ENCODE results near the gene PCDHGA1. TPM values are rescaled to one million over a fixed set of nuclear protein-coding genes. Genes with fewer than 3 reads are reported as not detected.
"Not testable (repeated sequence)": the region's sequence is repeated elsewhere in the genome, so short reads cannot be mapped to it uniquely, and the experiment has no call there.

PCDHGA1 gene
- total RNA-seq, 2 experiments from 2014 or later, result 0.07 TPM; not detected in 1

DNA sequence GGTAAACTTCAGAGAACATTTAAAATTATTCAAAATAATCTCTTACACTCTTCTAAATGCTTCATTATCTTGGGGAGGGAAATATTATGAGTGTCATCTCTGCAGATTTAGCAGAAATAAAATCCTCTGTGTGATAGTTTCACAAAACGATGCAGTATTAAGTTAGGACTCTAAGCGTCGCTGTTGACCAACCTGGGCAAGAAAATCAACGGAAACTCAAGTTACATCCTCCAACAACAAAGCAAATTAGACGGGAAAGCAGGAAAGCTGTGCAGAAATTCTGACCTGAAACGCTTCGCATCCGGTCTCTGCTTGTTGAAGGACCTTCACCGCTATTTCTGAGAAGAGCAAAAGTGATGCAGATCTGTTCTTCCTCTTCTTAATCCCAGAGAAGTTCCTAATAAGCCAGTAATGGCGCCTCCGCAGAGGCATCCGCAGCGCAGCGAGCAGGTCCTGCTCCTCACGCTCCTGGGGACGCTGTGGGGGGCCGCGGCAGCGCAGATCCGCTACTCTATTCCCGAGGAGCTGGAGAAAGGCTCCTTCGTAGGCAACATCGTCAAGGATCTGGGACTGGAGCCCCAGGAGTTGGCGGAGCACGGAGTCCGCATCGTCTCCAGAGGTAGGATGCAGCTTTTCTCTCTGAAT, 43.5 kb downstream of the PCDHGA1 start, which contains the start of gene PCDHGA6:
Gene PCDHGA6, plus strand, starts transcription at position 219 of the 645 bp plus-strand sequence. Its CDS starts 193 bp downstream, at position 412.
- POLR2A ChIA-PET, result no interaction called here
- Mint-ChIP-seq H3K27ac (no peak within 1 kb of the TSS), H3K27me3 (peaks cover 58% of the 10 kb centered on the region), H3K36me3 (ENCODE audit: low read depth) (peaks cover 24% of the 10 kb centered on the region), H3K4me3 (peak within 1 kb of the TSS; percentile 39), H3K9me3 (peaks cover 30% of the 10 kb centered on the region), H3K4me1 (ENCODE audit: low read depth) (peaks cover 2% of the 10 kb centered on the region)
- CTCF ChIA-PET, result interaction anchor here (0.6 to 1.5 kb wide), 14 partner anchors 15 to 190 kb away, joined by 3 to 7 read pairs (median 3); partner anchors contain the start of genes PCDHGA10, PCDHGA11, PCDHGA12 and TAF7
- no peak for DNase-seq
- no peak for ATAC-seq
- TF ChIP-seq CTCF (IDR thresholded peaks at IDR 0.05), result peak; percentile 25
- intact Hi-C loops (cut with micrococcal nuclease), result no loop called here

DNA sequence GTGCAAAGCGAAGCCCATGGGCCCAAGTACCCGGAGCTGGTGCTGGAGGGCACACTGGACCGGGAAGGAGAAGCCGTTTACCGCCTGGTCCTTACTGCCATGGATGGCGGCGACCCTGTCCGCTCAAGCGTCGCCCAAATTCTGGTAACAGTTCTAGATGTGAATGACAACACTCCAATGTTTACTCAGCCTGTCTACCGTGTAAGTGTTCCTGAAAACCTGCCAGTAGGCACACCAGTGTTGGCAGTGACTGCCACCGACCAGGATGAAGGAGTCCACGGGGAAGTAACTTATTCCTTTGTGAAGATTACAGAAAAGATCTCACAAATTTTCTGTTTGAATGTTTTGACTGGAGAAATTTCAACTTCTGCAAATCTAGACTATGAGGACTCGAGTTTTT, 44.3 kb downstream of the PCDHGA1 start:
- Mint-ChIP-seq H3K4me3 (no peak overlapping the region), H3K4me1 (ENCODE audit: low read depth) (peaks cover 2% of the 10 kb centered on the region), H3K36me3 (ENCODE audit: low read depth) (peaks cover 24% of the 10 kb centered on the region), H3K9me3 (peaks cover 30% of the 10 kb centered on the region), H3K27me3 (peaks cover 60% of the 10 kb centered on the region), H3K27ac (no peak overlapping the region)
- intact Hi-C loops (cut with micrococcal nuclease), result no loop called here
- CTCF ChIA-PET, result interaction anchor here (0.9 to 1.5 kb wide), 12 partner anchors 15 to 189 kb away, joined by 3 to 7 read pairs (median 3); partner anchors contain the start of genes PCDHGA10, PCDHGA11, PCDHGA12 and TAF7
- no peak for TF ChIP-seq CTCF (IDR thresholded peaks at IDR 0.05)
- no peak for DNase-seq
- POLR2A ChIA-PET, result no interaction called here
- no peak for ATAC-seq

- H3K27ac Mint-ChIP-seq; H3K4me3 Mint-ChIP-seq; intact Hi-C loops (cut with micrococcal nuclease); H3K4me1 Mint-ChIP-seq (ENCODE audit: low read depth); DNase-seq; ATAC-seq; POLR2A ChIA-PET: not testable (repeated sequence)
- Mint-ChIP-seq H3K27me3 (peaks cover 55% of the 10 kb centered on the region), H3K36me3 (ENCODE audit: low read depth) (peaks cover 24% of the 10 kb centered on the region), H3K9me3 (peaks cover 30% of the 10 kb centered on the region)
- CTCF ChIA-PET, result interaction anchor here (1.4 to 1.5 kb wide), 2 partner anchors 139 to 188 kb away, joined by 3 to 5 read pairs; no protein-coding TSS in a partner anchor
Measured at GRCh38 chr5:141375444-141376155, 45.3 kb downstream of the PCDHGA1 start.

DNA sequence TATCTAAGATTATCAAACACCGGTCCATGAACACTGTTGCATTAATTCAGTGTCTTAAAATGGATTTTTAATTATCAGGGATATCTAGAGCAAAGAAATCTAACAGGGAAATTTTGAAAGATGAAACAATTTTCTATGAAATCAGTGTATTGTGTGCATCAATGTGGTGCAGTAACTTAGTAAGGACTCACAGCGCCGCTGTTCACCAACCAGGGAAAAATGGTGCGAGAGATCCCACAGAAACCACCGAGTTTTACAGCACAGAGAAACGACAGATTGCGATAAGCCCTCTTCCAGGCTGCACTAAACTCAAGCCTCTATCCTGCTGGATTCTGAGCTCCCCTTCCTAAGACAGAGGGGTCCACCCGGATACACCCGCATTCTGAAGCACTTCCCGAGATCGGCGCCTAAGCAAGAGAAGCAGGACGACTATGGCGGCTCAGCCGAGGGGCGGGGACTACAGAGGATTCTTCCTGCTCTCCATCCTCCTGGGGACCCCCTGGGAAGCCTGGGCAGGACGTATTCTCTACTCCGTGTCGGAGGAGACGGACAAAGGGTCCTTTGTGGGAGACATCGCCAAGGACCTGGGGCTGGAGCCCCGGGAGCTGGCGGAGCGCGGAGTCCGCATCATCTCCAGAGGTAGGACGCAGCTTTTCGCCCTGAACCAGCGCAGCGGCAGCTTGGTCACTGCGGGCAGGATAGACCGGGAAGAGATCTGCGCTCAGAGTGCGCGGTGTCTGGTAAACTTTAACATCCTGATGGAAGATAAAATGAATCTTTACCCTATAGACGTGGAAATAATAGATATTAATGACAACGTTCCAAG, 52.4 kb downstream of the PCDHGA1 start, which contains the start of gene PCDHGA7:
Gene PCDHGA7, plus strand, starts transcription at position 274 of the 826 bp plus-strand sequence. Its CDS starts 158 bp downstream, at position 432.
- ATAC-seq, result no peak
- Mint-ChIP-seq H3K27ac (no peak within 1 kb of the TSS), H3K4me1 (ENCODE audit: low read depth) (no peaks in the 10 kb centered on the region), H3K4me3 (no peak within 1 kb of the TSS), H3K9me3 (peaks cover 20% of the 10 kb centered on the region), H3K36me3 (ENCODE audit: low read depth) (peaks cover 7% of the 10 kb centered on the region), H3K27me3 (peaks cover 60% of the 10 kb centered on the region)
- ChIA-PET POLR2A (no interaction called here), CTCF (interaction anchor here (0.8 kb wide), 1 partner anchor 14 kb away, joined by 3 read pairs; no protein-coding TSS in a partner anchor)
- no peak for TF ChIP-seq CTCF (IDR thresholded peaks at IDR 0.05)
- no peak for DNase-seq
- intact Hi-C loops (cut with micrococcal nuclease), result no loop called here

DNA sequence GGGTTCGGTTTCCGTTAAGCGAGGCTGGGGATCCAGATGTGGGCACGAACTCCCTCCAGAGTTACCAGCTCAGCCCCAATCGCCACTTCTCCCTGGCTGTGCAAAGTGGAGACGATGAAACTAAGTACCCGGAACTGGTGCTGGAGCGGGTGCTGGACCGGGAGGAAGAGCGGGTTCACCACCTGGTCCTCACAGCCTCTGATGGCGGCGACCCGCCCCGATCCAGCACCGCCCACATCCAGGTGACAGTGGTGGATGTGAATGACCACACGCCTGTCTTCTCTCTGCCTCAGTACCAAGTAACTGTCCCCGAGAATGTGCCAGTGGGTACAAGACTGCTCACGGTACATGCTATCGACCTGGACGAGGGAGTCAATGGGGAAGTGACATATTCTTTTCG, 53.0 kb downstream of the PCDHGA1 start:
- no peak overlapping the region for H3K4me3 Mint-ChIP-seq
- peaks cover 22% of the 10 kb centered on the region for H3K9me3 Mint-ChIP-seq
- DNase-seq (no peak), ATAC-seq (no peak)
- H3K36me3 Mint-ChIP-seq (ENCODE audit: low read depth), result peaks cover 7% of the 10 kb centered on the region
- no peak for TF ChIP-seq CTCF (IDR thresholded peaks at IDR 0.05)
- ChIA-PET POLR2A (no interaction called here), CTCF (interaction anchor here (0.8 kb wide), 1 partner anchor 13 kb away, joined by 3 read pairs; no protein-coding TSS in a partner anchor)
- no peak overlapping the region for H3K27ac Mint-ChIP-seq
- no peaks in the 10 kb centered on the region for H3K4me1 Mint-ChIP-seq (ENCODE audit: low read depth)
- peaks cover 62% of the 10 kb centered on the region for H3K27me3 Mint-ChIP-seq
- intact Hi-C loops (cut with micrococcal nuclease), result no loop called here

Data from activated CD8-positive, alpha-beta T cell treated with anti-CD3 and anti-CD28 coated beads for 36 hours (primary cell).